NCI-H2029 treated with DMSO at 0.1 percent for 48 hours (cell line): ENCODE measurements around the gene TNFSF8.

ENCODE experiments used
- DNase-seq: peaks from one replicate; lab custom pipeline; 2025; lab: John Stamatoyannopoulos, UW

Gene TNFSF8

GRCh38 chr9:114936581-114936980 is 6.2 kb upstream of the TNFSF8 start:
- no peak for DNase-seq

DNA sequence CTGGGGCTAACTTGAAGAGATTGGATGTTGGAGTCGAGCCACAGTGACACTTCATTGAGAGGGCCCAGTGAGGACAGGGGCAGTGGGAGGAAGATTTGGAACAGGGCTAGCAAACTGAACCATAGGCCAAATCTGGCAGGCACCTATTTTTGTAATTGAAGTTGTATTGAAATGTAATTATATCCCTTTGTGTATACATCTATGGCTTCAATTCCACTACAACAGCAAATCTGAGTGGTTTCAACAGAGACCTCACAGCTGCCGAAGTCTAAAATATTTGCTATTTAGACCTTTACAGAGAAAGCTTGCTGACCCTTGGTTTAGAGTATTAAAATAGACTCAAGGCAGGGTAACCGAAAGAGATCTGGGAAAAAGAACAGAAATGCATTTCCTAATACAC is 4.7 kb upstream of the TNFSF8 start:
- DNase-seq, result no peak

GRCh38 chr9:114932502-114932901 is 2.1 kb upstream of the TNFSF8 start:
- DNase-seq, result no peak

- DNase-seq, result no peak
These were observed 1.0 kb upstream of the TNFSF8 start for GRCh38 chr9:114931407-114931806.

GRCh38 chr9:114929201-114929600 is 1.2 kb downstream of the TNFSF8 start:
- no peak for DNase-seq

DNA sequence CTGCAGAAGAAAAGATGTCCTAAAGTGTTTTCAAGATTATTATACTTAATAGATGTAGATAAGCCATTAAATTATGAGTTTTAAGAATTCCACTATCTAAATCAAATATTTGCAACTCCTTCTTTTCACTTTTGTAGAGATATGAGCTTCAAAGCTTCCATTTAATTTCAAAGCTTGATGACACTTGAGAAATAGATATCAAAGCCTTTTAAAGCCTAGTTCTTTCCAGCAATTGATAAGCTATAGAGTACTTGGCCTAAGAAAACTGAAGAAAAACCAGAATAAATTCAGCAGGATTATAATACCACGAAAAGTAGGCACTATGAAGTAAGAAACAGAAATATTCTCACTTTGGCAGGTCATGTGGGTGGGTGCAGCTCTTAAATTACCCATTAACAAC is 1.7 kb downstream of the TNFSF8 start:
- no peak for DNase-seq

DNA sequence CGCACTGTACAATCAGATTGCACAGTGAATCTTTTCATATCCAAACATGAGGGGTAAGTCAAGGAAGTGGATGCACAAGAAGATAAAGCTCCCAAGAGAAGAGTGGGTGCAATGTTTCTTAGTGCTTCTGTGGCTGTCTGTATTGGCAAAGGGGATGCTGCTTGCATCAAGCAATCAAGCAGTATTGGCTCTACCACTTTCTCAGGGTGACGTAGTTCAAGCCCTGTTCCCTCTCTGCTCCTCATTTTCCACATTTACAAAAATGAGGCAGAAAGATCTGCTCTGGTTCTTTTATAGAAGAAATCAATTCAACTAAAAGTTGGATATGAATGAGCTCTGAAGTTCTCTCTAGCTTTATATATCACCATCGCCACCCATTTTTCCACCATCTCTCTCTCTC is 2.3 kb downstream of the TNFSF8 start:
- DNase-seq, result no peak

DNA sequence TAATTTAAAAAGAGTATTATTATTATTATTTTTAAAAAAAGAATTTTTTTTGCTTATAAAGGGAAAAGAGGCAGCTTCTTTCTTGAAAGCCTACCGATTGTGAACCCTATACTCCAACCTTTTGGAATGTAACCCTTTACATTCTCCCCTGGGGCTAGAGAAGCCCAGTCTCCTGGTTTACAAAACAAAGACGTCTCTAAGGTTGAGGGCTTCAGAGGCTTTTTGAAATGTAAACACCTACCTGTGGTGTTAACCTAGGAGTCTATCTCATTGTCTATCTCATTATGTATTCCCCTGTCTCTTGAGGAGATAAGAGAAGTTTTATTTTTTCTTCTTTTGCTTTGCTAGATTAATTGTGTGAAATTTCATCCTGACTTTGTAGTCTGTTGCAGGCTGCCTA is 4.7 kb downstream of the TNFSF8 start:
- DNase-seq, result no peak

GRCh38 chr9:114925039-114925438 is 5.4 kb downstream of the TNFSF8 start:
- DNase-seq, result no peak

GRCh38 chr9:114924327-114924726 is 6.1 kb downstream of the TNFSF8 start:
- DNase-seq, result no peak

DNA sequence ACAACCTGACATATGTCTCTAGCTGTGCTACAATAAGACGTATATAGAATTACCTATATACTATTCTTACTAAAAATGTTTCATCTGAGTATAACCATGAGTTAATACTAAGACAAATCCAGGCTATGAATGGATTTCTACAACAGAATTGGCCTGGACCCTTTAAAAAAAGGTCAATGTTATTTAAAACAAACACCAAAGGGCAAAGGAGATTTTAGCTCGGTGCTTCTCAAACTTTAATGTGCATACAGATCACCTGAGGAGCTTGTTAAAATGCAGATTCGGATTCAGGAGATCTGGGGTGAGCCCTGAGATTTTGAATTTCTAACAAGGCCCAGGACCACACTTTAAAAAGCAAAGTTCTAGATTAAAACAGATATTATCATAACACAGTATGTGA is 6.5 kb downstream of the TNFSF8 start:
- DNase-seq, result no peak

GRCh38 chr9:114921171-114921570 is 9.2 kb downstream of the TNFSF8 start:
- no peak for DNase-seq

DNA sequence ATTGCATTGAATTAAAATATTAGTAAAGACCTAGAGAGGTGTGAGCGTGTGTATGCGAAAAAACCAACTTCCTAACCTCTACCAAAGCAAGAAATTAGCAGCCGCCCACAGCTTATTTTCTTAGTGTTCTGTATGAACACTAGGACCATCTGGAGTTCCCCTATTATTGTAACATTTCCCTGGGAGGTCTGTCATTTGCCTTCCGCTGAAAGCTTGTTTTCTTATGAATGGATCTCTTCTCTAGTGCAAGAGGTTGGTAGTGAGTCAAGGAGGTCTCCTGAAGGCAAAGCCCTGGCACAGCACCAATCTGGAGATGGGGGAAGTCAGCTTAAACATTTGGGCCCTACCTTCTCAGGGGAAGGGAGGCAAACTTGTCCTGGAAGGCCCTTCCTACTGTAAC is 10.8 kb downstream of the TNFSF8 start:
- no peak for DNase-seq

DNA sequence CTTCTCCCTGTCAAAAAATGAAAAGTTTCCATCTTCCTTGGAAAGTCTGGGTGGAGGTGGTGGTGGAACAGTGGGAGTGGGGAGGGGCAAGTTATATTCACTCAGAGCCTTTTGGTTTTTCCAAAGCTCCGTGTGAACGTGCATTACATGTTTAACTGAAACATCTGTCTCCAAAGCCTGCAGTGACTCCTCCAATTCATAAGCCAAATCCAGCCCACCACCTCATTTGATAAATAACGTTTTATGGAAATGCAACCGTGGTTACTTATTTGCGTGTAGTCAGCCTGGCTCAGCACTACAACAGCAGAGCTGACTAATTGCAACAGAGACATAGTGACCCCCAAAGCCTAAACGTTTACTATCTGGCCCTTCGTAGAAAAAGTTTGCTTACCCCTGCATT is 13.9 kb downstream of the TNFSF8 start:
- DNase-seq, result no peak

DNA sequence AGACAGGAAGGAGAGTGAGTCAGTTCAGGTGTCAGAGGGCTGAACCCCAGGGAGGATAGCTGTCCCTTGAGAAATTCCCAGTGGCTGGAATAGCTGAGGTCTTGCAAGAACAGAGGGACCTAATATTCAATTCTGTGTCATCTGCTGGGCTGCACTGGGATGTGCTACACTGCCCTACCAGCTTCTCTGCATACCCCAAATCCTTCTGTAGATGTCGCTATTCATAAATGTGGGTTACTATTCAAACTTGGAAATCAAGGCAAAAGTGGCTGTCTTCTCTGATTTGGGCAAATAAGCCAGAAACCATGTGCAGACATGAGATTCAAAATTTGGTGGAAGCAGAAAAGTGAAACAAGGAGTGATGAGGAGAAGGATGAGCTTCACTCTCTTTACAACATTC is 16.3 kb downstream of the TNFSF8 start:
- no peak for DNase-seq

DNA sequence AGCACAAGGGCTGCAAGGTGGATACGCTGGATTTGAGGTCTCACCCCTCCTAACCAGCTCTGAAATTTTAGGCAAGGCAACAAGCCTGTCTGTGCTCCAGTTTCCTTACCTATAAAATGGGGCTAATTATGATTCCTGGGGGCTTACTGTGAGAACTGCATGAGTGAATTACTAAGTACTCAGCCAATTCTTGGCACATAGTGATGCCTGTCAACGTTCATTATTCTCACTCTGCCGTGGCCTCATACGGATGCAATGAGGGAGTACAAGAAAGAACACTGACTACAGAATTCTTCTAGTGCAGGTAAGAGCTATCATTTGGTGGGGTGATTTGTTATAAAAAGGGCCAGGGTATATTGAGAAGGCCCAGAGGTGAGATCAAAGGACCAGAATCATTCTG is 16.7 kb downstream of the TNFSF8 start:
- DNase-seq, result no peak

DNA sequence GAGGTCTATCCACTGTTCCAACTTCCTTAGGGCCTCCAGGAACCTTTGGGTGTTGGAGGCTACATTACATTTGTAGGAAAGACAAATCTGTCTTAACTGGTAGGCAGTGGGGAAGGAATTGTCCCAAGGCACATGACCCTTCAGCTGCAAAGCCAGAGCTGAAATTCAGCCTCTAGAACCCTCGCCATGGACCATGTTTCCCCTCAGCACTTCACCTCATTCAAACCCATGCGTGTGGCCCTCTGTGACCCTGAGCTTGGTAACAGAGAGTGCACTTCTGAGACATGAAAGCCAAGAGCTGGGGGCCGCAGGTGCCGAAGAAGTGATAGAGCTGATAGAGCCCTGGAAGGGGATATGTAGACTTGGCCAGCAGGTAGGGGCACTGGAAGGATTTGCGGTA is 17.2 kb downstream of the TNFSF8 start:
- no peak for DNase-seq

- DNase-seq, result peak; percentile 78
These were observed 19.1 kb downstream of the TNFSF8 start for GRCh38 chr9:114911167-114911821.

DNA sequence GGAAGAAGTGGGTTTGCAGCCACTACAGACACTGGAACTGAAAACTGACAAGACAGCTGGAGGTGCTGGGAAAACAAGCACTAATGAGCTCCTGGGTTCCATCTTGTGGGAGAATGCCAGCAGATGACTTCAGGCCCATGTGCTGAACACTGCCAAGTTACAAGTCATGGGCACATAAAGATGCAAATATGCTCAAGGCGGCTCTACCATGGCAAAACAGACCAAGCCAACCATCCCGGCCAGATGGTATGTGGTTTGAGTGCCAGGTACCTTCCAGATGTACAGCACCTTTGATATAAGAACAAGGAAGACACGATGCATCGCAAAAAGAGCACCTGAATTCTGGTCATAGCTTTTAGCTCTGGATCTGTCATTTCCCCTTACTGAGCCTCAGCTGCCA is 19.9 kb downstream of the TNFSF8 start:
- peak; percentile 58 for DNase-seq

- no peak for DNase-seq
These were observed 20.7 kb downstream of the TNFSF8 start for GRCh38 chr9:114909661-114910060.

- no peak for DNase-seq
These were observed 21.5 kb downstream of the TNFSF8 start for GRCh38 chr9:114908805-114909448.

DNA sequence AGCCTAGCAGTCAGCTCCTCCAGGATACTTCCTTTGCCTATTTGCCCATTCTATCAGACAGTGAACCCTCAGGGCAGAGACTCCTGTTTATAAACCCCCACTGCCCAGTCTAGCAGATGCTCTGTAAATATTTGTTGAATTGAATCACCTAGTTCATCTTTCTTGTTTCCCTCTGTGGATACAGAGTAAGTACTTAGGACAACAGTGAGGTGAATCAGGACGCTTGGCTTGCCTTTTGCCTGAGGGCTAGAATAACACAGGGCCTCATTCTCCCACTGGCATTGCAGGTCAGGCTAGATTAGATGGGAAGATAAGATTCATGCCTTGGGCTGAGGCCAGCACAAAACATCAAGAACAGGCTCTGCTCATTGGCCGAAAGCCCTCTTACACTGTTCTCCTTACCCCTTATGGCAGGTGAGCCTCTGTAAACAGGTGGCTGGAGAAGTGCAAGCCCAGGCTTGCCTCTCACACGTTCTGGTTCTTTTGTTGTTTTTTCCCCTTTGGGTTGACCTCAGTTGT is 22.2 kb downstream of the TNFSF8 start:
- DNase-seq, result peak; percentile 99

GRCh38 chr9:114906922-114907571 is 23.3 kb downstream of the TNFSF8 start:
- peak; percentile 61 for DNase-seq
